GOT3 (cell line): Measurements from ENCODE around the gene DHRS7B.
"Not testable (repeated sequence)": the region's sequence is repeated elsewhere in the genome, so short reads cannot be mapped to it uniquely, and the experiment has no call there.

Experiments
- DNase-seq: peaks from one replicate; lab custom pipeline; 2025; ENCODE audit warnings: mixed read lengths; lab: John Stamatoyannopoulos, UW

Gene DHRS7B

GRCh38 chr17:21108651-21109050, 18.1 kb upstream of the DHRS7B start:
- DNase-seq: no peak

- no peak for DNase-seq
These were observed 13.6 kb upstream of the DHRS7B start for GRCh38 chr17:21113049-21113690.

- no peak for DNase-seq
These were observed 13.0 kb upstream of the DHRS7B start for GRCh38 chr17:21113716-21114115.

- DNase-seq: not testable (repeated sequence)
These were observed 12.0 kb upstream of the DHRS7B start for GRCh38 chr17:21114791-21115190.

- DNase-seq: no peak
These were observed 7.4 kb upstream of the DHRS7B start for GRCh38 chr17:21119247-21119918.

GRCh38 chr17:21119919-21120249, 6.9 kb upstream of the DHRS7B start:
- DNase-seq: no peak

- DNase-seq: no peak
These were observed 2.7 kb upstream of the DHRS7B start for GRCh38 chr17:21124086-21124485.

- not testable (repeated sequence) for DNase-seq
These were observed 2.2 kb upstream of the DHRS7B start for GRCh38 chr17:21124517-21124916.

- DNase-seq: no peak
These were observed 902 bp upstream of the DHRS7B start for GRCh38 chr17:21125862-21126261.

- no peak for DNase-seq
These were observed 829 bp downstream of the DHRS7B start for GRCh38 chr17:21127509-21128077.

GRCh38 chr17:21129023-21129681, 2.4 kb downstream of the DHRS7B start:
- no peak for DNase-seq

GRCh38 chr17:21131137-21131536, 4.4 kb downstream of the DHRS7B start:
- DNase-seq: no peak

GRCh38 chr17:21132428-21132827, 5.7 kb downstream of the DHRS7B start:
- no peak for DNase-seq

- no peak for DNase-seq
These were observed 7.8 kb downstream of the DHRS7B start for GRCh38 chr17:21134559-21134958.

GRCh38 chr17:21140911-21141310, 14.1 kb downstream of the DHRS7B start:
- DNase-seq: no peak

- DNase-seq: no peak
These were observed 14.6 kb downstream of the DHRS7B start for GRCh38 chr17:21141331-21141730.

- not testable (repeated sequence) for DNase-seq
These were observed 15.3 kb downstream of the DHRS7B start for GRCh38 chr17:21142065-21142464.

- DNase-seq: no peak
These were observed 16.9 kb downstream of the DHRS7B start for GRCh38 chr17:21143695-21144094.

- not testable (repeated sequence) for DNase-seq
These were observed 17.5 kb downstream of the DHRS7B start for GRCh38 chr17:21144299-21144698.

GRCh38 chr17:21146362-21147015, 19.7 kb downstream of the DHRS7B start:
- DNase-seq: no peak

GRCh38 chr17:21149621-21150020, 22.9 kb downstream of the DHRS7B start:
- DNase-seq: no peak

GRCh38 chr17:21152731-21153130, 26.0 kb downstream of the DHRS7B start:
- no peak for DNase-seq
